Measurements from ENCODE around the gene REV3L.

- TF ChIP-seq CTCF (IDR thresholded peaks at IDR 0.05; ENCODE audit: low read depth, low read length) (no peak), POLR2A (IDR thresholded peaks at IDR 0.05; ENCODE audit: extremely low read depth, insufficient read length) (no peak)
Measured at GRCh38 chr6:111367393-111368088, 115.5 kb downstream of the REV3L start.
